Activated gamma-delta T cell treated with Interleukin-2 at 50 U/mL for 16 hours (primary cell): ENCODE results near the gene PRR12.
A peak's percentile ranks its signal among the peaks of the same experiment; 100 is the strongest.
"Not testable (repeated sequence)": the region's sequence is repeated elsewhere in the genome, so short reads cannot be mapped to it uniquely, and the experiment has no call there.

Experiments used
- DNase-seq: peaks from one replicate; pipeline ENCODE4 v3.0.0-alpha.2; 2020

PRR12 gene

DNA sequence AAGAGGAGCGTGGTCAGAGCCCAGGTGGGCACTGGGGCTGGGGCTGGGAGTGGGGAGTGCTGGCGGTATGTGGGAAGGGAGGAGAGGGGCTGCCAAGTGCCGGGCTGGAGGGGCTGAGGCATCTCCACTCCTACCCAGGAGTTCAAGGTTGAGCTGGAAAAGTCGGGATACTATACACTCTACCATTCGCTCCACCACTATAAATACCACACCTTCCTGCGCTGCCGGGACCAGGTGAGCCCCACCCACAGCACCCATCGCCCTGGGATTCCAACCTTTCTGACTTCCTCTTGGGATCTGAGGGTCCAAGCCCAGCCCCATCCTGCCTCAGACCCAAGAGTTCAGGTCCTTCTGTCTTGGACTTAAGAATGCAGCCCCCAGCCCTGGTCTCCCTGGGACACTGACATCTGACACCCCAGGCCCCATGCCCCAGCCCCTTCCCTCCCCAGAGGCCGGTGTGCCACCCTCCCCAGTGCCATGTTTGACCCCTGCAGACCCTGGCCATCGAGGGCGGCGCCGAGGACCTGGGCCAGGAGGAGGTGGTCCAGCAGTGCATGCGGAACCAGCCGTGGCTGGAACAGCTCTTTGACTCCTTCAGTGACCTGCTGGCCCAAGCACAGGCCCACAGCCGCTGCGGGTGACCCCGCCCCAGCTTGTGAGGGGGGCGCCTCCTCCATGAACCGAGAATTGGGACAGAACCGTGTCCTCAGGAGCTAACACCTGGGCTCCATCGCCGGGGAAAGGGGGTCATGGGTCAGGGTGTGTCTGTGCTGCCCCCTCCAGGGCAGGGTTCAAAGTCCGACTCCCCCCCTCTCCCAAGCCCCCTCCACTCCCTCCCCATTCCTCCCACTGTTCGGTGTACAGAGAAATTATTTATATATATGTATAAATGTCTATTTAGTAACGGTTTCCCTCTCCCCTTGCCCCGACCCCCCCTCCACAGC, 34.3 kb downstream of the PRR12 start:
- no peak for DNase-seq

DNA sequence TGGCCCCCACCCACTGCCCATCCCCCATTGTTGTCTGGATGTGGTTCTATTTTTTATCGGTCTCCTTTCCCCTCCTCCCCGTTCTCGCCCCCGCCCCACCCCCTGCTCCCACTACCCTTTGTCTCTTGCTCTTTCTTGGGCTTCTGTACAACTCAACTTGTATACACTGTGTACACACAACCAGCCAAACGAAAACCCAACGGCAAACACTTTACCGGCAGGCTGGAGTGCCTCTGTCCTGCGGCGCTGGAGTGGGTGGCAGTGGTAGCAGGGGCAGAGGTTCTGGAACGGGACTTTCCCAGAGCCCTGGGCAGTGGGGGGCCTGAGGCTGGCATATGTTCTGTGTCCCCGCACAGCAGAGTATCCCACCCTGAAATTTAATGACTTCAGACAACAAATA, 35.2 kb downstream of the PRR12 start:
- DNase-seq: no peak

DNA sequence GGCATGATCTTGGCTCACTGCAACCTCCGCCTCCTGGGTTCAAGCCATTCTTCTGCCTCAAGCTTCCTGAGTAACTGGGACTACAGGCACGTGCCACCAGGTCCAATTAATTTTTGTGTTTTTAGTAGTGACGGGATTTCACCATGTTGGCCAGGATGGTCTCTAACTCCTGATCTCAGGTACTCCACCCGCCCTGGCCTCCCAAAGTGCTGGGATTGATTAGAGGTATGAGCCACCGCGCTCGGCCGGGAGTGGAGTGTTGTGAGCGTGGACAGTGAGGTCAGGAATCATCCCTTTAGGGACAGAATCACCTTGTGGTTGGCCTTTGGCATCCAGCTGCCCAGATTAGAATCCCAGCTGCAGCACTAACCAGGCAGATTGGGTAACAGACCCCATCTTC, 38.7 kb downstream of the PRR12 start:
- DNase-seq: no peak

DNA sequence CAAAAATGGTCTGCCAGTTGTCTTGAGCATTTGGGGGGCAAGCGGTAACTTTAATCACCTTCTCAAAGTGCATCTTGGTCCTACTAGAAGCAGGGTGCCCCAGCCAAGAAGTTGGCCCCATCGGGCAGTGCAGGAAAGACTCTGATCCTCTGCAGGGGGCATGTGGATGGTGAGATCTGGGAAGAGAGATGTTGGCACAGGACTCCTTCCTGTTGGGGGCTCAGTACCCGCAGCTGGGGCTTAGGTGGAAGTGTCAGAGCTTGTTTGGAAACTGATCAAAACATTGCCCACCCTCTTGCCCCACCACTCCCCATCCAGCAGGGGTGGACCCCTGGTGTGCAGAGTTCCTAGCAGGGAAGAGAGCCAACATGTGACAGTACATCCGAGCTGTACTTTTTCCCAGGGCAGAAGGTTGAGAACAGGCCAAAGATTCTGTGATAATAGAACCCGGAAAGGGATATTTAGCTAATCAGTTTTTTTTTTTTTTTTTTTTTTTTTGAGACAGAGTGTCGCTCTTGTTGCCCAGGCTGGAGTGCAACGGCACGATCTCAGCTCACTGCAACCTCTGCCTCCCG, 40.1 kb downstream of the PRR12 start:
- DNase-seq: no peak

DNA sequence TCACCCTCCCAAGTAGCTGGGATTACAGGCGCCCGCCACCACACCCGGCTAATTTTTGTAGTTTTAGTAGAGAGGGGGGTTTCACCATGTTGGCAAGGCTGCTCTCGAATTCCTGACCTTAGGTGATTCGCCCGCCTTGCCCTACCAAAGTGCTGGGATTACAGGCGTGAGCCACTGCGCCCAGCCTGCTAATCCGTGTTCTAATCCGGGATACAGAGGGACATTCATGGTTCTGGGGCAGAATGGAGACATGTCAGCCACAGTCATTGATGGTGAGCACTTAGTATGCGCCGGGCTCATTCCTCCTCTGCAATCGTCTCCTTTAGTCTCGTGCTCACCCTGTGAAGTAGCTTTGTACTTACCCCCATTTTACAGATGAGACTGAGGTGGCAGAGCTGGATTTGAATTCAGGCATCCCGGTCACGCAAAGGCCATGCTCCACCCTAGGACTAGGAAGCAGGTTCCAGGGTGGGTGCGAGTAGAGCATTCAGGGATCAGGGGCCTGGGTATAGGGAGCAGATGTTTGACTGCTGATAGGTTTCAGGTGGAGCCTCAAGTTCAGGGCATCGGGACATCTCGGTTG, 40.7 kb downstream of the PRR12 start:
- DNase-seq: no peak

DNA sequence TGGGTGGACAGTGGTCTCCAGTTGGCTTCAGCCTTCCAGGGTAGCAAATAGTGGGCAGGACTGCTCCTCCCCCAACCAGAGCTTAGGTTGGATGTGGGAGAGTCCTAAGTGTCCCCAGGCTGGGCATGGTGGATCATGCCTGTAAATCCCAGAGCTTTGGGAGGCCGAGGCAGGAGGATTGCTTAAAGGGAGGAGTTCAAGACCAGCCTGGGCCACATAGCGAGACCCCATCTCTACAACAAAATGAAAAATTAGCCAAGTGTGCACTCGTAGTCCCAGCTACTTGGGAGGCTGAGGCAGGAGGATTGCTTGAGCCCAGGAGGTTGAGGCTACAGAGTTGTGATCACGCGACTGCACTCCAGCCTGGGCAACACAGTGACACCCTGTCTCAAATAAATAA, 41.6 kb downstream of the PRR12 start:
- DNase-seq: no peak

GRCh38 chr19:49633273-49633672, 42.3 kb downstream of the PRR12 start:
- not testable (repeated sequence) for DNase-seq

DNA sequence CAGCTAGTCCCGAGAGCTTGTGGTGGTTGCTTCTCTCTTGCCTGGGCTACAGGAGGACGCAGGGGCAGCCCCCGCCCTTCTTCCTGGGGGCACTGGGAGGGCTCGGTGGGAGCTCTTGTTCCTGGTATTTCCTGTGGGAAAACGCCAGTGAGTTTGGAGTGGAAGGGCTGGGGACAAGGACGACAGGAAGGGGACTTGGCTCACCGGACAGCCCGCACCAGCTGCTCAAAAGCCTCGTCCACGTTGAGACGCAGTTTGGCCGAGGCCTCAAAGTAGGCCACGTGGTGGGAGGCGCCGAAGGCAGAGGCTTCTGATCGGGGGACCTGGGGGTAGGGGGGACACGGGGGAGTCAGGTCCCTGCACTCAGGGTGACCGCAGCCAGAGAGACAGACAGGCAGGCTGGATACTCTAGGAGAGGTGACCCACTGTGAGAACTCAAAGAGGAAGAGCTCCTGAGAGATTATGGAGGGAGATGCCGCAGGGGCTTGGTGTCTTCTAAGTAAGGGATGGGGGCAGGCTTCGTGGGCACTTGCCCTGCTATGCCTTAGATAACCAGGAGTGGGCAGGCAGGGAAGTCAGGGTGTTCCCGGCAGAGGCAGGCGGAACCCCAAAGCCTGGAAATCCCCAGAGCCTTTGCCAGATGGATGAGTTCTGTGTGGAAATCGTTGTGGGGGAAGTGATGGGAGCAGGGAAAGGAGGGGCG, 44.7 kb downstream of the PRR12 start:
- DNase-seq: no peak

- no peak for DNase-seq
These were observed 45.4 kb downstream of the PRR12 start for GRCh38 chr19:49636233-49636932.

- DNase-seq: no peak
These were observed 47.1 kb downstream of the PRR12 start for GRCh38 chr19:49637821-49638738.

DNA sequence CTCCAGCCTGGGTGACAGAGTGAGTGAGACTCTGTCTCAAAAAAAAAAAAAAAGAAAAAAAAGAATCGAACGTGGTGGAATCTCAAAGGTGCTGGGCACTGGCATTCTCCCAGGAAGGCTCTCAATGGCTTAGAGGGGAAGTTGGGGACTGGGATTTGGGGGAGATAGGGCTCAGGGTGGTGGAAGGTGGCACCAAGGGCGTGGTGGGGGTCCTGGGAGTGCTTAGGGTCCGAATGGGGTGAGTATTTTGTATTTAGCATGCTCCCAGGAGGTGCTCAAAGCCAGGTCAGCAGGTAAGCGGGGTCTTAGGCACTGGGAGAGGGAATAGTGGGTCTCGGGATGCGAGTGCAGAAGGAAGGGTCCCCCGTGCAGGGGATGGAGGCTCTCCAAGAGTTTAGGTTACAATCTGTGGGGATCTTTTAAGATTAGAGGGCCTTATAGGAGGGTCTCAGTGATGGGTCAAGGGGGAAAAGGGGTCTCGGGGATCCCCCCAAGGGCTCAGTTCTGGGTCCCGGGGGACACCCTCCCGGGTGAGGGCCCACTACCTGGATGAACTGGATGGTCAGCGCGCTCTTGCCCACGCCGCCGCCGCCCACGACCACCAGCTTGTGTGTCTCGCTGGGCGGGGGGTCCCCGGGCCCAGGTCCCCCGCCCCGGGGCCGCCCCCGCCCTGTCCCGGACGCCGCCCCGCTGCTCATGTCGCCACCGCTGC, 48.6 kb downstream of the PRR12 start:
- no peak for DNase-seq

- peak; percentile 100 for DNase-seq
These were observed 49.3 kb downstream of the PRR12 start, which contains the start of gene RRAS for GRCh38 chr19:49640113-49640898. TSS of gene RRAS (minus strand) at chr19:49640143. CDS start at chr19:49640098, 45 bp downstream.

GRCh38 chr19:49641688-49642491, 50.9 kb downstream of the PRR12 start, which contains the start of gene SCAF1:
TSS of gene SCAF1 (plus strand) at chr19:49642209. CDS start at chr19:49645027, 2,818 bp downstream.
- DNase-seq: peak; percentile 99

GRCh38 chr19:49642492-49643035, 51.6 kb downstream of the PRR12 start:
- no peak for DNase-seq

DNA sequence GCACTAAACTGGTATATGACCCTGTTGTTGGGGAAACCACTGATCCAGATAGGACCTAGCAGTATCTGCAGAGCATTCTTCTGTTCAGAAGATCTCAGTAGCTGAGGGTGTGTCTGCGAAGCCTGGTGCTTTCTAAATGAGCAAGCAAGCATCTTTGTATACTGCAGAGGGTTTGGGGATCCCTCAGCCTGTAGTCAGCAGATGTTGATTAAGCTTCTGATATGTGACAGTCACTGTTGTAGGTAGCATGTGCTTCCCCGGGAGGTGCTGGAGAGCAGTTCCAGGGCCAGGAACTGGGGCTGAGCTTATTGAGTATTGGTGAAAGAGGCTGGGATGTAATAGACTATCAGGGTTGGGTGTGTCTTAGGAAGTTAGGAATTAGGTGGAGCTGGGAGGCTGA, 52.5 kb downstream of the PRR12 start:
- DNase-seq: no peak

DNA sequence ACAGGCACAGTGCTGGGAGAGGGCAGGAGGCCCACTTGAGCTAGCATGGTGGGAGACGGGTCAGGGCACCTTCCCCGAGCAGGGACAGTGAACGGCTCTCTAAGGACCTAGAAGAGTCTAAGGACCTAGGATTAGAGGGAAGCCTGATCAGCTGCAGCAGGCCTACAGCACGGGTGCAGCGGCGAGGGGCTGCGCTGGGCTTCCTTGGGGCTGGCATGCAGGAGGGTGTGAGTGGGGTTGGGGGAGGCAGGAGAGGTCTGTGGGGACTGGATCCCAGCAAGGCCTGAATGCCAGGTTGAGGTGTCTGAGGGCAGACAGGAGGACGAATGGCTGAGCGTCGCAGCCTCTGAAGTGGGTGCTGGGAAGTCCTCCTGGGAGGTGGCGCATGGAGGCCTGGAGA, 54.6 kb downstream of the PRR12 start:
- no peak for DNase-seq

- DNase-seq: no peak
These were observed 55.0 kb downstream of the PRR12 start for GRCh38 chr19:49645995-49646394.

DNA sequence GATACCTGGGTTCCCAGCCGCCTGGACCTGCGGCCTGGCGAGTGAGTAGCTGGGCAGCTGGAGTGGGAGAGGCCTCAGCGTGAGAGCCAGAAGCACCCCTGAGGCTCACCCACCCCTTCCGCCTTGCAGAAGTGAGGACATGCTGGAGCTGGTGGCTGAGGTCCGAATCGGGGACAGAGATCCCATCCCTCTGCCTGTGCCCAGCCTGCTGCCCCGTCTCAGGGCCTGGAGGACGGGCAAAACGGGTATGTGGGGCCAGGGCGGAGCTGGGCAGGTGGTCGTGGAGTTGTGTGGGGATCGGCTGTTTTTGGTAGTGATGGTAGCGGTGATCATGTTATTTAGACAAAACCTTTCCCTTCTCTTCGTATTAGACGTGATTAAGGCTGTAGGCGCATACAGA, 55.6 kb downstream of the PRR12 start:
- DNase-seq: no peak
